HUDEP-2 (cell line): ENCODE data around the gene GIT2.
"Not testable (repeated sequence)": the region's sequence is repeated elsewhere in the genome, so short reads cannot be mapped to it uniquely, and the experiment has no call there.

ENCODE experiments used
- DNase-seq, 76 experiments: peaks; one replicate each; lab custom pipeline; 2025; ENCODE audit not compliant: unreplicated experiment in 76 of 76; lab: John Stamatoyannopoulos, UW

Gene GIT2

GRCh38 chr12:109897029-109897428 is 99.1 kb downstream of the GIT2 start:
- DNase-seq: no peak

GRCh38 chr12:109896188-109896587 is 100.0 kb downstream of the GIT2 start:
- DNase-seq: no peak

- no peak for DNase-seq
These were observed 101.2 kb downstream of the GIT2 start for GRCh38 chr12:109894939-109895338.

- DNase-seq: no peak
These were observed 102.7 kb downstream of the GIT2 start for GRCh38 chr12:109893261-109893995.

- no peak for DNase-seq
These were observed 103.4 kb downstream of the GIT2 start for GRCh38 chr12:109892748-109893147.

GRCh38 chr12:109892165-109892715 is 103.9 kb downstream of the GIT2 start:
- no peak for DNase-seq

- DNase-seq: not testable (repeated sequence)
These were observed 104.4 kb downstream of the GIT2 start for GRCh38 chr12:109891731-109892130.

- DNase-seq: no peak
These were observed 105.5 kb downstream of the GIT2 start for GRCh38 chr12:109890620-109891170.

GRCh38 chr12:109888179-109889020 is 107.8 kb downstream of the GIT2 start:
- DNase-seq: no peak

- no peak for DNase-seq
These were observed 110.6 kb downstream of the GIT2 start for GRCh38 chr12:109885616-109886015.

GRCh38 chr12:109883461-109883860 is 112.7 kb downstream of the GIT2 start:
- peak in 28 of 76 experiments; percentile 4 to 44 (median 20) for DNase-seq

- DNase-seq: no peak
These were observed 114.4 kb downstream of the GIT2 start for GRCh38 chr12:109881752-109882151.

GRCh38 chr12:109880938-109881337 is 115.2 kb downstream of the GIT2 start:
- peak in 1 of 76 experiments; percentile 1 for DNase-seq

GRCh38 chr12:109880043-109880931 is 115.9 kb downstream of the GIT2 start, which contains the start of gene GLTP:
Gene GLTP (minus strand): TSS chr12:109880541. CDS start chr12:109880374, 167 bp downstream.
- peak in 66 of 76 experiments; percentile 9 to 86 (median 68) for DNase-seq
